ENCODE data around the gene SMOC1. TPM values are rescaled to one million over a fixed set of nuclear protein-coding genes. Genes with fewer than 3 reads are reported as not detected.

SMOC1 gene
- total RNA-seq, 1 donor from 2014 or later: 0.49 TPM

GRCh38 chr14:69848903-69849391, 30.3 kb upstream of the SMOC1 start:
- no peaks in the 10 kb centered on the region for H3K36me3 Mint-ChIP-seq (ENCODE audit: unreplicated experiment)
- TF ChIP-seq CTCF (IDR thresholded peaks at IDR 0.05; ENCODE audit: partially characterized antibody, unreplicated experiment): no peak
- no peaks in the 10 kb centered on the region for H3K4me1 Mint-ChIP-seq (ENCODE audit: low read depth, unreplicated experiment)
- DNase-seq: no peak
- H3K4me3 Mint-ChIP-seq (ENCODE audit: unreplicated experiment): no peak overlapping the region
- H3K27me3 Mint-ChIP-seq (ENCODE audit: unreplicated experiment): no peaks in the 10 kb centered on the region
- peaks cover 2% of the 10 kb centered on the region for H3K9me3 Mint-ChIP-seq (ENCODE audit: unreplicated experiment)
- H3K27ac Mint-ChIP-seq (ENCODE audit: unreplicated experiment): no peak overlapping the region

DNA sequence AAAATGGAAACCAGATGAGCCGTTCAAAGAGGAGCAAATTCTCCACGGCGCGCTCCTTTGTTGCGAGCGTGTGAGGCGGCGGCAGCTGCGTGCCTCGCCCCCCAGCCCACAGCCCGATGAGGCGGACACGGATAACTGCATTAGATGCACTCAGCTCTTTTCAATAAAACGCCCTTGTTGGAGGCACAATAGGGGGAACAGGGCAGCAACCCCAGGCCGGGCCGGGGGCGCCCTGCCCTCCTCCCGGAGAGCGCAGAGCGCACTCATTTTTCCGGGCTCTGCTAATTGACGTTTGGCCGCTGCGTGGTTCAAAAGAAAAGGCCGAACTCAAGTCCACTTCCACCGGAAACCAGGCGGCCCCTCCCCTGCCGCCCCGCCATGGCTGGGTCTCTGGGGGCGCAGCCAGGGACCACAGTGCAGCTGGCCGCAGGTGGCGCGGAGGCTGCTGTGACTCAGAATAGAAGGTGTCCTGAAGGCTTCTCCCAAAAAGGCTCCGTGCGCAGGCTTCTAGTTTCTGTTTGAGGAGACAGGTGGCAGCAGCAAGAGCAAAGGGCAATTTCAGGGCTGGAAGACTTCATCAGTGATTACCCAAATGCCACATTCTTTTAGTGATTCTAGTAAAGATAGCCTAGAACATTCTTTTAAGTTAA, 29.0 kb upstream of the SMOC1 start:
- no peak for DNase-seq
- Mint-ChIP-seq H3K4me1 (ENCODE audit: low read depth, unreplicated experiment) (no peaks in the 10 kb centered on the region), H3K27me3 (ENCODE audit: unreplicated experiment) (no peaks in the 10 kb centered on the region), H3K4me3 (ENCODE audit: unreplicated experiment) (no peak overlapping the region), H3K27ac (ENCODE audit: unreplicated experiment) (no peak overlapping the region), H3K9me3 (ENCODE audit: unreplicated experiment) (peaks cover 2% of the 10 kb centered on the region), H3K36me3 (ENCODE audit: unreplicated experiment) (peaks cover under 1% of the 10 kb centered on the region)
- no peak for TF ChIP-seq CTCF (IDR thresholded peaks at IDR 0.05; ENCODE audit: partially characterized antibody, unreplicated experiment)

DNA sequence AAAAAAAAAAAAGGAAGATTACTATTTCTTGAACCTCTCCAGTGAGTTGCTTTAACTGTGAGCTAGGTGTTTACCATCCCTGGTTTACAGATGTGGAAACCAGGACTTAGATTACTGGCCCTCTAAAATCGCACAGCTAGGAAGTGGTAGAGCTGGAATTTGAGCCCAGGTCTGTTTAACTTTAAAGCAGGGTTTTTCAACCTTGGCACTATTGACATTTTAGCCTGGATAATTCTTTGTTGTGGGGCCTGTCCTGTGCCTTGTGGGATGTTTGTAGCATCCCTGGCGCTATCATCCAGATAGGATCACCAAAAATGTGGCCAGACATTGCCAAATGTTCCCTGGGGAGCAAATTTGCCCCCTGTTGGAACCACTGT, 28.5 kb upstream of the SMOC1 start:
- Mint-ChIP-seq H3K4me1 (ENCODE audit: low read depth, unreplicated experiment) (no peaks in the 10 kb centered on the region), H3K4me3 (ENCODE audit: unreplicated experiment) (no peak overlapping the region), H3K36me3 (ENCODE audit: unreplicated experiment) (peaks cover 4% of the 10 kb centered on the region), H3K27me3 (ENCODE audit: unreplicated experiment) (no peaks in the 10 kb centered on the region), H3K27ac (ENCODE audit: unreplicated experiment) (no peak overlapping the region), H3K9me3 (ENCODE audit: unreplicated experiment) (peaks cover 2% of the 10 kb centered on the region)
- TF ChIP-seq CTCF (IDR thresholded peaks at IDR 0.05; ENCODE audit: partially characterized antibody, unreplicated experiment): no peak
- no peak for DNase-seq

DNA sequence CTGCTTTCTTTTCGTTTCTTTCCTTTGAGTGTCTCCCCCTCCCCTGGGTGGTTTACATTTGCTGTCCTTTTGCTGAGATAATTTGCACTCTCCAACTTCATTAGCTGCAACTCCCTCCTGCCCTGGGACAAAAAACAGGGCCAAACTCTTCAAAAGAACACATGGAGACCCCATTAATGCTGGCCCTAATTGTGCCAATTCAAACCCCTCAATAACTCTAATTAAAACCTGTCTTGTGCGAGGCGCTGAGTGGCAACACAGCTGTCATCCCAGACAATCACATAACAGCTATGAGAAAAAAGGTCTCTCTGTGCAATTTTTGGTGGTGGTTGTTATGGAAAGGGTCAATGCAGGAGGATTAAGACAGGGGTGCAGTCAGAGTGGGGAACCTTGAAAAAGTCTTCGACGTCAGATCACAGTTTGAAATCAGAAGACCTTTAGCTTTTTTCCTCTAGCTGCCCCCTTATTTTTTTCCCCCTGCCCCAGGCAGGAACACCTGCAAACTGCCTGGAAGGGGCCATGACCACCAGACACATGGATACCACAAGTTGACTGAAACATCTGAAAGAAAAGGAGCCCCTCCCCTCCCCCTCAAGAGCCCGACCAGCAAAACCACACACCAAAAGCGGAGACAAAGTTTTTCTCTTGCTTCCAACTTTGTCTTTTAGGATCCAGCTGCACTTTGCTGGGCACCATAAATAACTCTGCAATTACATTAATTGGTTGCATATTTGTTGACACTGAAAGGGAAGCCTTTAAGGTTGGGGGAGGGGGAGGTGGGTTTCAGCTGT, 26.5 kb upstream of the SMOC1 start:
- Mint-ChIP-seq H3K9me3 (ENCODE audit: unreplicated experiment) (peaks cover 5% of the 10 kb centered on the region), H3K27ac (ENCODE audit: unreplicated experiment) (no peak overlapping the region), H3K4me1 (ENCODE audit: low read depth, unreplicated experiment) (no peaks in the 10 kb centered on the region), H3K36me3 (ENCODE audit: unreplicated experiment) (peaks cover 4% of the 10 kb centered on the region), H3K4me3 (ENCODE audit: unreplicated experiment) (no peak overlapping the region), H3K27me3 (ENCODE audit: unreplicated experiment) (peaks cover 2% of the 10 kb centered on the region)
- DNase-seq: no peak
- no peak for TF ChIP-seq CTCF (IDR thresholded peaks at IDR 0.05; ENCODE audit: partially characterized antibody, unreplicated experiment)

DNA sequence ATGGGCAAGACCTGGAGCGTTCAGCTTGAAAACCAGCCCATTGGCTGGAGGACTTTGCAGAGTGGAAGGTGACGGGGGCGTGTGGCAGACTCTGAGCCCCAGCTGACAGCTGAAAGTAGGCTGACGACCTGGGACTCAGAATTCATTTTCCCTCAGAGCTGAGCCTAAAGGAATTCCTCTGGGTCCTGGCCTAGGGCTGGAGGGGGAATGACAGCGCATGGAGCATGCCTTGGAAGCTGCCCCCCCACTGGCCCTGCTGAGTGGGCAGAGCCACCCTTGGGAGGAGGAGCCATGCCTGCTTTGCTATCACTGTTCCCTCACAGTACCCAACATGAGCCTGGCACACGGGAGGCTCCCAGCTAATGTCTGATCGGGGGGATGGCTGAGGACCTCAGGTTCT, 25.4 kb upstream of the SMOC1 start:
- no peaks in the 10 kb centered on the region for H3K4me1 Mint-ChIP-seq (ENCODE audit: low read depth, unreplicated experiment)
- peaks cover 2% of the 10 kb centered on the region for H3K27me3 Mint-ChIP-seq (ENCODE audit: unreplicated experiment)
- H3K9me3 Mint-ChIP-seq (ENCODE audit: unreplicated experiment): peaks cover 3% of the 10 kb centered on the region
- no peak overlapping the region for H3K4me3 Mint-ChIP-seq (ENCODE audit: unreplicated experiment)
- H3K36me3 Mint-ChIP-seq (ENCODE audit: unreplicated experiment): peaks cover 4% of the 10 kb centered on the region
- TF ChIP-seq CTCF (IDR thresholded peaks at IDR 0.05; ENCODE audit: partially characterized antibody, unreplicated experiment): no peak
- no peak for DNase-seq
- no peak overlapping the region for H3K27ac Mint-ChIP-seq (ENCODE audit: unreplicated experiment)
